GM12801 (cell line): ENCODE data around the gene MPV17.

Experiments
- TF ChIP-seq, protein P1 (sequence below): IDR thresholded peaks from one replicate; pipeline ENCODE4 v1.5.1; 2011; ENCODE audit warnings: control low read depth; ENCODE audit not compliant: insufficient read length; ENCODE audit errors: extremely low read depth

Gene MPV17

DNA sequence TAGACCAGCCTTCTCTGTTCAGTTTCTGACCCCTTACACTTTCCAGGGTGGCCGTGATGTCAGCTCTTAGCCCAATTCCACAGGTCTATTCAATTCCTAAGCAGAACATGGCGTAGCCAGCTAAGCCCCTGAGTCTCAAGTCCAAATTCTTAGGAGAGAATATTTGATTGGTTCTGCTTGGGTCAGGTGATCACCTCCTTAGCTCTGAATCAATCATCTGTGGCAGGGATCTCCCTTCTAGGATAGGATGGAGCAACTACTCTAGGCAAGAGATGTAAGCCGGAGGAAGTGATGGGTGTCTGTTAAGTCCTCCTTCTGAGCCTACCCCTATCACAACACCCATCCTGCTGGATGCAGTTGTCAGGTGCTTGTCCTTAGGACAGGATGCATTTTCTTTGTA lies 25.7 kb downstream of the MPV17 start:
- TF ChIP-seq, protein P1, sequence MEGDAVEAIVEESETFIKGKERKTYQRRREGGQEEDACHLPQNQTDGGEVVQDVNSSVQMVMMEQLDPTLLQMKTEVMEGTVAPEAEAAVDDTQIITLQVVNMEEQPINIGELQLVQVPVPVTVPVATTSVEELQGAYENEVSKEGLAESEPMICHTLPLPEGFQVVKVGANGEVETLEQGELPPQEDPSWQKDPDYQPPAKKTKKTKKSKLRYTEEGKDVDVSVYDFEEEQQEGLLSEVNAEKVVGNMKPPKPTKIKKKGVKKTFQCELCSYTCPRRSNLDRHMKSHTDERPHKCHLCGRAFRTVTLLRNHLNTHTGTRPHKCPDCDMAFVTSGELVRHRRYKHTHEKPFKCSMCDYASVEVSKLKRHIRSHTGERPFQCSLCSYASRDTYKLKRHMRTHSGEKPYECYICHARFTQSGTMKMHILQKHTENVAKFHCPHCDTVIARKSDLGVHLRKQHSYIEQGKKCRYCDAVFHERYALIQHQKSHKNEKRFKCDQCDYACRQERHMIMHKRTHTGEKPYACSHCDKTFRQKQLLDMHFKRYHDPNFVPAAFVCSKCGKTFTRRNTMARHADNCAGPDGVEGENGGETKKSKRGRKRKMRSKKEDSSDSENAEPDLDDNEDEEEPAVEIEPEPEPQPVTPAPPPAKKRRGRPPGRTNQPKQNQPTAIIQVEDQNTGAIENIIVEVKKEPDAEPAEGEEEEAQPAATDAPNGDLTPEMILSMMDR: no peak

DNA sequence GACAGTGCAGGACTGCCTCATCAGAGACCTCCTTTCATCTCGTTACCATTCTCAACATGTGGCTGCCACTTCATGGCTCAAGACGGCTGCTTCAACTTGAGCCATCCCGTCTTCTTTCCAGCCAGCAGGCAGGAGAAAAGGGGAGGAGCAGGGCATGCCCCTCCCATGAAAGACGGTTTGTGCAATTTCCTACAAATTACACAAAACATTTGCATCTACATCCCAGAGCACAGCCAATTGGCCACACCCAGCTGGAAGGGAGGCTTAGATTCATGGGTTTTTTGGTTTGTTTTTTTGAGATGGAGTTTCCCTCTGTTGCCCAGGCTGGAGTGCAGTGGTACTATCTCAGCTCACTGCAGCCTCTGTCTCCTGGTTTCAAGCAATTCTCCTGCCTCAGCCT lies 26.4 kb downstream of the MPV17 start:
- TF ChIP-seq, protein P1: no peak

DNA sequence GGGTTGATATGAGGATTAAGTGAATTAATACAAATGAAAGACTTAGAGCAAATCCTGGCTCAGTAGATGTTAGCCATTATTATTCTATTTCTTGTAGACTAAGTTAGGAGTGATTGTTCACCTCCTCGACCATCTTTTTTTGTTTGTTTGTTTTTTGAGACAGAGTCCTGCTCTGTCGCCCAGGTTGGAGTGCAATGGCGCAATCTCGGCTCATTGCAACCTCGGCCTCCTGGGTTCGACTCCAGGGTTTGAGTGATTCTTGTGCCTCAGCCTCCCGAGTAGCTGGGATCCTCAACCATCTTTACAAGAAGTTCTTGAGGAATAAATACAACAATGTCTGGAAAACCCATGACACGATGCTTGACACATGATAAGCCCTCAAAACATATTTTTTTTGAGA lies 28.0 kb downstream of the MPV17 start:
- TF ChIP-seq, protein P1: no peak

DNA sequence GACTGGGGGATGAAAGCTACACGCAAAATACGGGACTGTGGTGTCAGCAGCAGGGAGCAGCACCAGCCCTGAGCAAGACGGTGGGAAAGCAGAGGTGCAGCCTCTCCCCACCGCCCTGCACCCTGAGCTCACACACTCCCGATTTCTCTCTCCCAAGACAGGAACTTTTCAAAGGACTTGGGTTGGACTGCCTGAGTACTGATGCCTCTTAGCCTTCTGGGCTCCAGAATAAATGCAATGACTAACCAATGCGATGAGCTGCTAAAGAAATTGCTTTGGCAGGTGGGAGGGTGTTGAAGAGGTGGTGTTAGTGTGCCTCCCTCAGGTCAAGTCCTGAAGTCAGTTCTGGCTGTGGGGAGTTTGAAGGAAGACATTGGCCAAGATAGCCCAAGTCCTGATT lies 31.0 kb downstream of the MPV17 start:
- TF ChIP-seq, protein P1: no peak

DNA sequence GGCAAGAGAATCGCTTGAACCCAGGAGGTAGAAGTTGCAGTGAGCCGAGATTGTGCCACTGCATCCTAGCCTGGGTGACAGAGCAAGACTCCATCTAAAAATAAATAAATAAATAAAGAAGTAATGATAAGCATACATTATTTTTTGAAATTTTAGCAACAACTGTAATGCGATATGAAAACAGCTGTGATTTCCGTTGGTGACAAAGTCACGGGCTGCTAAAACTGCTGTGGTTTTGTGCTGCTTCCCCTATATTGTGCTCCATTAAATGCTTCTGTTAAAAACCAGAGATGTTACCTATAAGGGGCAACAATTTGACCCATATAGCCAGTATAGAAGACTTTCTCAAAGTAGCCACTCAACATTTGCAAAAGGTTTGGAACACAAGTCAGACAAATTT lies 32.3 kb downstream of the MPV17 start:
- TF ChIP-seq, protein P1: no peak

DNA sequence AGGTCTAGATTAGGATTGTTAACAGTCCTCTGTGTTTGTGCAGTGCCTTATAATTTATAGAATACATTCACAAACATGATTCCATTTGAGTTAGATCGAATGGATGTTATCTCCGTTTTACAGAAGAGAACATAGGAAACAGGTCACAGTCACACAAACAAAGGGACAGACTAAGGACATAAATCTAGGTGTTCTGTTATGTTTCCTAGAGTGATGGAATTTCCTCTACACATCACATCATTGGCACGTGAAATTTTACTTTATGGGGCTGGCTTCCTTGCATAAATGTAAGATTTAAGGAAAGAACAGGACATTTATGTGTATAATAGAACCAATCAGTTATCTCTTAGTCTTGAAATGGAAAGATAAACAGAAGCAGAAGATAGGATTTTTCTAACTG lies 34.3 kb downstream of the MPV17 start:
- TF ChIP-seq, protein P1: no peak

DNA sequence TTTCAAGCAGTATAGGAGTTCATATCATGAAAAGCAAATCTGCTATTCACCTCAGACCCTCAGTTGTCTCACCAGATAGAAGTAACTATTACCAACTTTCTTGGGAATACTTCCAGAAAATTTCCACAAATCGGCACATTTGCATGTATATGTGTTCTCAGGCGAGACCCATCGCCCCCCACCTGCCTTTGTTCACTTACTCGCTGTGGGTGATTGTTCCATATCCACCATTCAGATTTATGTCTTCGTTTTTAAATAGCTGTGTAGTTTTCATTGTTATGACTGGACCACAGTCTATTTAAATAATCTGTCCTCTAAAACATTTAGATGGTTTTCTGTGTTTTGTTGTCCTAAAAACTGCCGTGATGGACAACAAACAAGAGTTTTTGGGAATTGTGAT lies 37.4 kb downstream of the MPV17 start:
- TF ChIP-seq, protein P1: no peak

DNA sequence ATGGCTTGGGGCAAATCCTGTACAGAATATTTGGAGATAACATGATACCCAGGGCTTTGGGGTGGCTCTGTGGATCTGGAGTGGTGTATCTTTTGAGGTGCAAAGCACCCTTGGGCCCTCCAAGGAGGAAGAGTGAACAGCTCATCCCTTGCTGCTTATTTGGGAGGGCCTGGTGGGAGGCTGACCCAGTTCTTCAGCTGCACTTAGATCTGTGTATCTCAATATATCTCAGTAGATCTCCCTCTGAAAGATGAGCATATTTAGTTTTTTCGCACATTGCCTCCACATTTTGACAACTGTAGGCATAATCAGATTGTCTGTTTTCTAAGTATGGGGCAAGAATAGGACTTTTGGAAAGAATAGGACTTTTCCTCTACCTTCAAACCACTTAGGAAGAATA lies 37.9 kb downstream of the MPV17 start:
- TF ChIP-seq, protein P1: no peak
